ENCODE data around the gene PFKFB2. TPM values are rescaled to one million over a fixed set of nuclear protein-coding genes. Genes with fewer than 3 reads are reported as not detected.

The PFKFB2 gene
- total RNA-seq, 1 experiment from 2014 or later: 16.8 TPM

DNA sequence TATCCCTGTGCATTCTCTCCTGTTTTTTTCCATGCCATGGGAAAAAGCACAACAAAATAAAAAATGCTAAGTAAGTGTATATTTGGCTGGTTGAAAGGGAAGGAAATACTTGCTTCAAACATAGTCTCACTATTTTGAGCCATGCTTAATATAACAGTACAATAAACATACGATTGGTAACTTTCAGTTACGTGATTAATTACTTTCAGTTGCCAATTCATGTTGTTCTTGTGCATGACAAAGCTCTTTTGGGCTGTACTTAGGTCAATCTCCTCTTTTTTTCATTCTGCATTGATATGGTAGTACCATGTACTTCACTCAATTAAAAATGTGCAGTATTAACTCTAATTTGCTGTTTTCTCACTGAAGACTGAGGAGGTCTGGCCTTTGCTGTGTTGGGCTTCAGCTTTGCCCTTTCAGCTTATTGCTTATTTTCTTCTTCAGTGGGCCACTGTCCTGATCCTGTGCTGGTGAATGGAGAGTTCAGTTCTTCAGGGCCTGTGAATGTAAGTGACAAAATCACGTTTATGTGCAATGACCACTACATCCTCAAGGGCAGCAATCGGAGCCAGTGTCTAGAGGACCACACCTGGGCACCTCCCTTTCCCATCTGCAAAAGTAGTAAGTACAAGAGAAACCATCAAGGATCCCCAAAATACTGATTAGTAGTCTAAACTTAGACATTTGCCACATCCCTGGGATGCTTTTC lies 38.3 kb downstream of the PFKFB2 start:
- ChIA-PET CTCF (interaction anchor here (2.0 kb wide), 1 partner anchor 314 kb away, joined by 4 read pairs; no protein-coding TSS in a partner anchor), POLR2A (no interaction called here)
- Mint-ChIP-seq H3K27me3 (ENCODE audit: low read depth) (no peaks in the 10 kb centered on the region), H3K4me1 (no peaks in the 10 kb centered on the region), H3K4me3 (no peak overlapping the region), H3K36me3 (no peaks in the 10 kb centered on the region), H3K27ac (no peak overlapping the region), H3K9me3 (no peaks in the 10 kb centered on the region)
- ATAC-seq (no peak), DNase-seq (ENCODE audit: low spot score) (no peak)
- TF ChIP-seq ZNF671 (CRISPR knock-in tag; IDR thresholded peaks at IDR 0.05) (no peak), NFE2L1 (CRISPR knock-in tag; IDR thresholded peaks at IDR 0.05) (no peak), NFATC4 (CRISPR knock-in tag; IDR thresholded peaks at IDR 0.05) (no peak), IRF2 (CRISPR knock-in tag; IDR thresholded peaks at IDR 0.05; ENCODE audit: borderline replicate concordance, low read depth) (no peak), ZNF263 (CRISPR knock-in tag; IDR thresholded peaks at IDR 0.05; ENCODE audit: low read depth) (no peak)
- TF ChIP-seq, protein P1, sequence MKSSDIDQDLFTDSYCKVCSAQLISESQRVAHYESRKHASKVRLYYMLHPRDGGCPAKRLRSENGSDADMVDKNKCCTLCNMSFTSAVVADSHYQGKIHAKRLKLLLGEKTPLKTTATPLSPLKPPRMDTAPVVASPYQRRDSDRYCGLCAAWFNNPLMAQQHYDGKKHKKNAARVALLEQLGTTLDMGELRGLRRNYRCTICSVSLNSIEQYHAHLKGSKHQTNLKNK (CRISPR knock-in tag; IDR thresholded peaks at IDR 0.05): no peak
- TF ChIP-seq, protein P2, sequence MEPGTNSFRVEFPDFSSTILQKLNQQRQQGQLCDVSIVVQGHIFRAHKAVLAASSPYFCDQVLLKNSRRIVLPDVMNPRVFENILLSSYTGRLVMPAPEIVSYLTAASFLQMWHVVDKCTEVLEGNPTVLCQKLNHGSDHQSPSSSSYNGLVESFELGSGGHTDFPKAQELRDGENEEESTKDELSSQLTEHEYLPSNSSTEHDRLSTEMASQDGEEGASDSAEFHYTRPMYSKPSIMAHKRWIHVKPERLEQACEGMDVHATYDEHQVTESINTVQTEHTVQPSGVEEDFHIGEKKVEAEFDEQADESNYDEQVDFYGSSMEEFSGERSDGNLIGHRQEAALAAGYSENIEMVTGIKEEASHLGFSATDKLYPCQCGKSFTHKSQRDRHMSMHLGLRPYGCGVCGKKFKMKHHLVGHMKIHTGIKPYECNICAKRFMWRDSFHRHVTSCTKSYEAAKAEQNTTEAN (CRISPR knock-in tag; IDR thresholded peaks at IDR 0.05): no peak
- TF ChIP-seq, protein P3, sequence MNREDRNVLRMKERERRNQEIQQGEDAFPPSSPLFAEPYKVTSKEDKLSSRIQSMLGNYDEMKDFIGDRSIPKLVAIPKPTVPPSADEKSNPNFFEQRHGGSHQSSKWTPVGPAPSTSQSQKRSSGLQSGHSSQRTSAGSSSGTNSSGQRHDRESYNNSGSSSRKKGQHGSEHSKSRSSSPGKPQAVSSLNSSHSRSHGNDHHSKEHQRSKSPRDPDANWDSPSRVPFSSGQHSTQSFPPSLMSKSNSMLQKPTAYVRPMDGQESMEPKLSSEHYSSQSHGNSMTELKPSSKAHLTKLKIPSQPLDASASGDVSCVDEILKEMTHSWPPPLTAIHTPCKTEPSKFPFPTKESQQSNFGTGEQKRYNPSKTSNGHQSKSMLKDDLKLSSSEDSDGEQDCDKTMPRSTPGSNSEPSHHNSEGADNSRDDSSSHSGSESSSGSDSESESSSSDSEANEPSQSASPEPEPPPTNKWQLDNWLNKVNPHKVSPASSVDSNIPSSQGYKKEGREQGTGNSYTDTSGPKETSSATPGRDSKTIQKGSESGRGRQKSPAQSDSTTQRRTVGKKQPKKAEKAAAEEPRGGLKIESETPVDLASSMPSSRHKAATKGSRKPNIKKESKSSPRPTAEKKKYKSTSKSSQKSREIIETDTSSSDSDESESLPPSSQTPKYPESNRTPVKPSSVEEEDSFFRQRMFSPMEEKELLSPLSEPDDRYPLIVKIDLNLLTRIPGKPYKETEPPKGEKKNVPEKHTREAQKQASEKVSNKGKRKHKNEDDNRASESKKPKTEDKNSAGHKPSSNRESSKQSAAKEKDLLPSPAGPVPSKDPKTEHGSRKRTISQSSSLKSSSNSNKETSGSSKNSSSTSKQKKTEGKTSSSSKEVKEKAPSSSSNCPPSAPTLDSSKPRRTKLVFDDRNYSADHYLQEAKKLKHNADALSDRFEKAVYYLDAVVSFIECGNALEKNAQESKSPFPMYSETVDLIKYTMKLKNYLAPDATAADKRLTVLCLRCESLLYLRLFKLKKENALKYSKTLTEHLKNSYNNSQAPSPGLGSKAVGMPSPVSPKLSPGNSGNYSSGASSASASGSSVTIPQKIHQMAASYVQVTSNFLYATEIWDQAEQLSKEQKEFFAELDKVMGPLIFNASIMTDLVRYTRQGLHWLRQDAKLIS (CRISPR knock-in tag; IDR thresholded peaks at IDR 0.05; ENCODE audit: borderline replicate concordance): no peak
- TF ChIP-seq, protein P4, sequence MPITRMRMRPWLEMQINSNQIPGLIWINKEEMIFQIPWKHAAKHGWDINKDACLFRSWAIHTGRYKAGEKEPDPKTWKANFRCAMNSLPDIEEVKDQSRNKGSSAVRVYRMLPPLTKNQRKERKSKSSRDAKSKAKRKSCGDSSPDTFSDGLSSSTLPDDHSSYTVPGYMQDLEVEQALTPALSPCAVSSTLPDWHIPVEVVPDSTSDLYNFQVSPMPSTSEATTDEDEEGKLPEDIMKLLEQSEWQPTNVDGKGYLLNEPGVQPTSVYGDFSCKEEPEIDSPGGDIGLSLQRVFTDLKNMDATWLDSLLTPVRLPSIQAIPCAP (CRISPR knock-in tag; IDR thresholded peaks at IDR 0.05): no peak

DNA sequence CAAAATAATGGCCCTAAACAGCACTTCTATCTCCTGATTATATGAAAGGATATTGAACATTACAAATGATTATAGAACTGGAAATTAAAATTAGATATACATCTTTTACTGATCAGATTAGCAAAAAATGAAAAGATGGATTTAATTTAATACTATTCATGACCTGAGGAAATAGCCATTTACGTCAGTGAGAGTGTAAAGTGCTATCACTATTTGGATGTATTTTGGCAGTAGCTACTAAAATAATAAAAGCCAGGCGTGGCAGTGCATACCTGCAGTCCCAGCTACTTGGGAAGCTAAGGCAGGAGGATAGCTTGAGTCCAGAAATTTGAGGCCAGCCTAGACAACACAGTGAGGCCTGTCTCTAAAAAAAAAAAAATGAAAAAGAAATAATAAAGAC lies 40.9 kb downstream of the PFKFB2 start:
- no peak overlapping the region for H3K4me3 Mint-ChIP-seq
- CTCF ChIA-PET: interaction anchor here (0.7 to 1.3 kb wide), 2 partner anchors 10 to 294 kb away, joined by 3 to 6 read pairs; no protein-coding TSS in a partner anchor

More for the DNA sequence above, 40.9 kb downstream of the PFKFB2 start:
- no peak overlapping the region for H3K27ac Mint-ChIP-seq
- TF ChIP-seq KAT7 (CRISPR knock-in tag; IDR thresholded peaks at IDR 0.05; ENCODE audit: borderline replicate concordance) (no peak), OVOL2 (CRISPR knock-in tag; IDR thresholded peaks at IDR 0.05; ENCODE audit: borderline replicate concordance) (no peak), ZNF263 (CRISPR knock-in tag; IDR thresholded peaks at IDR 0.05; ENCODE audit: low read depth) (no peak), CREB1 (CRISPR knock-in tag; IDR thresholded peaks at IDR 0.05) (no peak)
- TF ChIP-seq, protein P5, sequence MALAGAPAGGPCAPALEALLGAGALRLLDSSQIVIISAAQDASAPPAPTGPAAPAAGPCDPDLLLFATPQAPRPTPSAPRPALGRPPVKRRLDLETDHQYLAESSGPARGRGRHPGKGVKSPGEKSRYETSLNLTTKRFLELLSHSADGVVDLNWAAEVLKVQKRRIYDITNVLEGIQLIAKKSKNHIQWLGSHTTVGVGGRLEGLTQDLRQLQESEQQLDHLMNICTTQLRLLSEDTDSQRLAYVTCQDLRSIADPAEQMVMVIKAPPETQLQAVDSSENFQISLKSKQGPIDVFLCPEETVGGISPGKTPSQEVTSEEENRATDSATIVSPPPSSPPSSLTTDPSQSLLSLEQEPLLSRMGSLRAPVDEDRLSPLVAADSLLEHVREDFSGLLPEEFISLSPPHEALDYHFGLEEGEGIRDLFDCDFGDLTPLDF (CRISPR knock-in tag; IDR thresholded peaks at IDR 0.05): no peak
- TF ChIP-seq, protein P6, sequence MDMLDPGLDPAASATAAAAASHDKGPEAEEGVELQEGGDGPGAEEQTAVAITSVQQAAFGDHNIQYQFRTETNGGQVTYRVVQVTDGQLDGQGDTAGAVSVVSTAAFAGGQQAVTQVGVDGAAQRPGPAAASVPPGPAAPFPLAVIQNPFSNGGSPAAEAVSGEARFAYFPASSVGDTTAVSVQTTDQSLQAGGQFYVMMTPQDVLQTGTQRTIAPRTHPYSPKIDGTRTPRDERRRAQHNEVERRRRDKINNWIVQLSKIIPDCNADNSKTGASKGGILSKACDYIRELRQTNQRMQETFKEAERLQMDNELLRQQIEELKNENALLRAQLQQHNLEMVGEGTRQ (CRISPR knock-in tag; IDR thresholded peaks at IDR 0.05): no peak
- TF ChIP-seq, protein P7, sequence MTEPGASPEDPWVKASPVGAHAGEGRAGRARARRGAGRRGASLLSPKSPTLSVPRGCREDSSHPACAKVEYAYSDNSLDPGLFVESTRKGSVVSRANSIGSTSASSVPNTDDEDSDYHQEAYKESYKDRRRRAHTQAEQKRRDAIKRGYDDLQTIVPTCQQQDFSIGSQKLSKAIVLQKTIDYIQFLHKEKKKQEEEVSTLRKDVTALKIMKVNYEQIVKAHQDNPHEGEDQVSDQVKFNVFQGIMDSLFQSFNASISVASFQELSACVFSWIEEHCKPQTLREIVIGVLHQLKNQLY (CRISPR knock-in tag; IDR thresholded peaks at IDR 0.05): no peak
- TF ChIP-seq, protein P2 (CRISPR knock-in tag; IDR thresholded peaks at IDR 0.05): no peak
- TF ChIP-seq, protein P8, sequence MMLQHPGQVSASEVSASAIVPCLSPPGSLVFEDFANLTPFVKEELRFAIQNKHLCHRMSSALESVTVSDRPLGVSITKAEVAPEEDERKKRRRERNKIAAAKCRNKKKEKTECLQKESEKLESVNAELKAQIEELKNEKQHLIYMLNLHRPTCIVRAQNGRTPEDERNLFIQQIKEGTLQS (CRISPR knock-in tag; conservative IDR thresholded peaks at IDR 0.05): no peak
- H3K4me1 Mint-ChIP-seq: no peaks in the 10 kb centered on the region
- ATAC-seq (no peak), DNase-seq (ENCODE audit: low spot score) (no peak)
- POLR2A ChIA-PET: no interaction called here
- H3K27me3 Mint-ChIP-seq (ENCODE audit: low read depth): no peaks in the 10 kb centered on the region
- peaks cover 12% of the 10 kb centered on the region for H3K9me3 Mint-ChIP-seq
- H3K36me3 Mint-ChIP-seq: peaks cover 8% of the 10 kb centered on the region

Measured in WTC11 (cell line).